Bronchial epithelial cell (primary cell): ENCODE results near the gene NR3C1. TPM values are rescaled to one million over a fixed set of nuclear protein-coding genes. Genes with fewer than 3 reads are reported as not detected.

Source experiments
- DNase-seq: peaks from one replicate; pipeline ENCODE4 v3.0.0-alpha.2; 2010; ENCODE audit warnings: low read depth
- FAIRE-seq: peaks from 2 replicates; lab custom pipeline; 2011; peaks lifted over from hg19 to GRCh38; lab: Jason Lieb, UNC
- H3K27me3 ChIP-seq: 2 replicates; pipeline ENCODE4 v1.5.1; 2011; ENCODE audit warnings: low read length; ENCODE audit not compliant: control insufficient read depth, insufficient read depth
- H3K36me3 ChIP-seq: 2 replicates; pipeline ENCODE4 v1.5.1; 2011; ENCODE audit warnings: low read length; ENCODE audit not compliant: control insufficient read depth, insufficient read depth
- H3K4me3 ChIP-seq: 2 replicates; pipeline ENCODE4 v1.5.1; 2011; ENCODE audit warnings: mild to moderate bottlenecking, low read depth, low read length, control low read depth
- total RNA-seq: library from RNA; depleted of rRNA; stranded (reverse); fragments of >200 nt; gene quantifications from 2 replicates; pipeline ENCODE4 v1.2.1, GENCODE V29; 2014
- TF ChIP-seq, protein P1 (sequence below): IDR thresholded peaks from 2 replicates; pipeline ENCODE4 v1.5.1; 2011; ENCODE audit warnings: mild to moderate bottlenecking, moderate library complexity, low read length, control low read depth, inconsistent platforms; ENCODE audit not compliant: insufficient read depth, severe bottlenecking

NR3C1 gene
- total RNA-seq, 1 donor from 2014 or later = 41.9 TPM

GRCh38 chr5:143312822-143313221, 90.7 kb downstream of the NR3C1 start:
- Histone ChIP-seq H3K36me3 (peaks cover 1% of the 10 kb centered on the region), H3K27me3 (no peaks in the 10 kb centered on the region), H3K4me3 (no peak overlapping the region)
- no peak for FAIRE-seq
- TF ChIP-seq, protein P1, sequence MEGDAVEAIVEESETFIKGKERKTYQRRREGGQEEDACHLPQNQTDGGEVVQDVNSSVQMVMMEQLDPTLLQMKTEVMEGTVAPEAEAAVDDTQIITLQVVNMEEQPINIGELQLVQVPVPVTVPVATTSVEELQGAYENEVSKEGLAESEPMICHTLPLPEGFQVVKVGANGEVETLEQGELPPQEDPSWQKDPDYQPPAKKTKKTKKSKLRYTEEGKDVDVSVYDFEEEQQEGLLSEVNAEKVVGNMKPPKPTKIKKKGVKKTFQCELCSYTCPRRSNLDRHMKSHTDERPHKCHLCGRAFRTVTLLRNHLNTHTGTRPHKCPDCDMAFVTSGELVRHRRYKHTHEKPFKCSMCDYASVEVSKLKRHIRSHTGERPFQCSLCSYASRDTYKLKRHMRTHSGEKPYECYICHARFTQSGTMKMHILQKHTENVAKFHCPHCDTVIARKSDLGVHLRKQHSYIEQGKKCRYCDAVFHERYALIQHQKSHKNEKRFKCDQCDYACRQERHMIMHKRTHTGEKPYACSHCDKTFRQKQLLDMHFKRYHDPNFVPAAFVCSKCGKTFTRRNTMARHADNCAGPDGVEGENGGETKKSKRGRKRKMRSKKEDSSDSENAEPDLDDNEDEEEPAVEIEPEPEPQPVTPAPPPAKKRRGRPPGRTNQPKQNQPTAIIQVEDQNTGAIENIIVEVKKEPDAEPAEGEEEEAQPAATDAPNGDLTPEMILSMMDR = no peak
- DNase-seq = peak; percentile 84

- no peak for DNase-seq
- Histone ChIP-seq H3K4me3 (no peak overlapping the region), H3K27me3 (no peaks in the 10 kb centered on the region), H3K36me3 (peaks cover 1% of the 10 kb centered on the region)
- TF ChIP-seq, protein P1 = no peak
- FAIRE-seq = no peak
These were observed 91.5 kb downstream of the NR3C1 start for GRCh38 chr5:143311955-143312354.

GRCh38 chr5:143311428-143311827, 92.1 kb downstream of the NR3C1 start:
- FAIRE-seq = no peak
- H3K36me3 ChIP-seq = peaks cover 1% of the 10 kb centered on the region

DNA sequence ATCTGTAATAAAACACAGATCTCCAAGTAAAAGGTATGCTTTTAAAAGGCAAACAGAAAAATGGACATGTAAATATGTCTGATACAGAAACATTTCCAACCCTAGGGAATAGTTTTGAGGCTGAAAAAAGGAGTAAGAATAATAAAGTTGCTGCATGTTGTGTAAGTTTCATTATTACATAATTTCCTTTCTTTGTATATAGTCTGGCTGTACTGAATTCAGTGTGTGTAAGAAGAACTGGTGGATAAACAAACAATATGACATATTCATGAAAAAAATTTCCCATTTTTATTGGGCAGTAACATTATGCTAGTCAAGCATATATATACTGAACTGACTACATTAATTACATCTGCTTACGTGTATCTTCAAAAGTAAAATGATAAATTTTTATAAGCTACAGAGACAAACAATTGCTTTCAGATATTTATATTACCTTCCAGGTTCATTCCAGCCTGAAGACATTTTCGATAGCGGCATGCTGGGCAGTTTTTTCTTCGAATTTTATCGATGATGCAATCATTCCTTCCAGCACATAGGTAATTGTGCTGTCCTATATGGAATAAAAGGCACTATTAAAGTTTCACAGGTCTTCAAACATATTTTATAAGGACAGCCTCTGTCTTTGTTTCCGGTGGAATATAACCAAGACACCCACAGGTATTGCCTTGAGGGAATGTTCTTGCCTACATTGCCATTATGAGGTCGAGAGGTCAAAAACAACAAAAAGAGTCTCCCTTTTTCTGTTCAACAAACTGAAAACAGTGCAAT, 93.6 kb downstream of the NR3C1 start:
- FAIRE-seq (no peak), DNase-seq (peak; percentile 14)
- Histone ChIP-seq H3K36me3 (peaks cover 2% of the 10 kb centered on the region), H3K27me3 (no peaks in the 10 kb centered on the region), H3K4me3 (no peak overlapping the region)
- TF ChIP-seq, protein P1 = no peak

More at GRCh38 chr5:143311428-143311827, 92.1 kb downstream of the NR3C1 start:
- TF ChIP-seq, protein P1 = no peak
- no peak overlapping the region for H3K4me3 ChIP-seq
- no peaks in the 10 kb centered on the region for H3K27me3 ChIP-seq
- DNase-seq = peak; percentile 98

DNA sequence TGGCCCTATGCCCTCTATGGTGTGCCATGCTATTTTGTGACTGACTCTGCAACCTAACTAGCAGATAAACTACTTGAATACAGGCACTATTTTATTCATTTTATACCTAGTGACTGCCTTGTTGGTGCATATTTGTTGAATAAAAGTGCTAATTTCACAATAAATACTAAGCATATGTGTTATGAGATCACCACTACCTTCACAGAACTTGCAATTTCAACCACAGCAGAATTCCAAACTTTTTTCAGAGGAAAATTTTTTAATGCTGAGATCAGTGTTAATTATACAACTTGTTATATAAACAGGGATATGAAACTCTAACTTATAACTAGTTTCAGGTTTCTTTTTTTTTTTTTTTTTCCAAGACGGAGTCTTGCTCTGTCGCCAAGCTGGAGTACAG, 94.8 kb downstream of the NR3C1 start:
- peak; percentile 11 for DNase-seq
- no peak overlapping the region for H3K4me3 ChIP-seq
- H3K27me3 ChIP-seq = no peaks in the 10 kb centered on the region
- TF ChIP-seq, protein P1 = no peak
- FAIRE-seq = no peak
- peaks cover 2% of the 10 kb centered on the region for H3K36me3 ChIP-seq
